Measurements from ENCODE around the gene GATD1. TPM values are rescaled to one million over a fixed set of nuclear protein-coding genes. Genes with fewer than 3 reads are reported as not detected.
"Not testable (repeated sequence)": the region's sequence is repeated elsewhere in the genome, so short reads cannot be mapped to it uniquely, and the experiment has no call there.

GATD1 gene
- total and polyA plus RNA-seq, 9 of the 15 experiments (the other 6 are each of a cell fraction or from before 2014, with no cell fraction given), result 2.8 to 144 (median 36.9) TPM

- FAIRE-seq; POLR2A ChIA-PET; H3K27ac ChIP-seq (ENCODE audit: extremely low read depth, low read depth, low read length); CTCF ChIA-PET (ENCODE audit: low intra/inter-chr PET ratio); H3K4me2 ChIP-seq (ENCODE audit: insufficient read depth, low read length); H3K36me3 ChIP-seq (ENCODE audit: control insufficient read depth, insufficient read depth, low read length); H2AFZ ChIP-seq (ENCODE audit: low read depth, low read length); H4K20me1 ChIP-seq (replicated peaks; ENCODE audit: control insufficient read depth, insufficient read depth, low read length); H3K9me1 ChIP-seq (ENCODE audit: control insufficient read depth, insufficient read depth, low read length); H3K9ac ChIP-seq (ENCODE audit: insufficient read depth in 1 of 2, low read depth in 2 of 2, low read length in 2 of 2); intact Hi-C loops (cut with micrococcal nuclease); H3K27me3 ChIP-seq (ENCODE audit: control insufficient read depth in 2 of 2, insufficient read depth in 2 of 2, low read length in 2 of 2); H3K9me3 ChIP-seq (replicated peaks; ENCODE audit: control insufficient read depth, insufficient read depth, low read depth, low read length); H3K4me3 ChIP-seq; H3K79me2 ChIP-seq (ENCODE audit: control insufficient read depth, insufficient read depth, low read length); DNase-seq (ENCODE audit: extremely low read depth in 1 of 4, low spot score in 3 of 4); BruUV-seq (replicated peaks); ATAC-seq; in situ Hi-C loops (cut with MboI): not testable (repeated sequence)
- peaks cover 7 to 18% of the 10 kb centered on the region in 2 experiments; a peak in 3 of 5 replicates for H3K4me1 ChIP-seq (replicated peaks in 1 of 2; ENCODE audit: control insufficient read depth in 2 of 2, insufficient read depth in 2 of 2, low read length in 2 of 2)
- 71% methylated on average over 9 of the region's 26 CpGs for WGBS (ENCODE audit: insufficient coverage, low coverage, missing lambda C conversion rate)
- TF ChIP-seq ZBTB33 (CRISPR knock-in tag; IDR thresholded peaks at IDR 0.05), result peak; percentile 97
These were observed 42.7 kb downstream of the GATD1 start for GRCh38 chr11:734541-734940.

- no peaks in the 10 kb centered on the region for H3K27me3 ChIP-seq (ENCODE audit: control insufficient read depth in 2 of 2, insufficient read depth in 2 of 2, low read length in 2 of 2)
- no peaks in the 10 kb centered on the region for H4K20me1 ChIP-seq (replicated peaks; ENCODE audit: control insufficient read depth, insufficient read depth, low read length)
- no peak overlapping the region for H2AFZ ChIP-seq (ENCODE audit: low read depth, low read length)
- ChIA-PET CTCF (ENCODE audit: low intra/inter-chr PET ratio) (no interaction called here), POLR2A (interaction anchor here (0.6 to 3.5 kb wide), 3 partner anchors 14 to 37 kb away, joined by 3 to 14 read pairs (median 6); partner anchors contain the start of gene TALDO1)
- H3K79me2 ChIP-seq (ENCODE audit: control insufficient read depth, insufficient read depth, low read length), result no peaks in the 10 kb centered on the region
- no peak overlapping the region for H3K27ac ChIP-seq (ENCODE audit: extremely low read depth, low read depth, low read length)
- FAIRE-seq, result no peak
- no peaks in the 10 kb centered on the region for H3K9me1 ChIP-seq (ENCODE audit: control insufficient read depth, insufficient read depth, low read length)
- no peak overlapping the region for H3K4me3 ChIP-seq
- BruUV-seq (replicated peaks), result no TSS peak
- H3K4me2 ChIP-seq (ENCODE audit: insufficient read depth, low read length), result no peak overlapping the region
- 37% methylated on average over 11 of the region's 20 CpGs for WGBS (ENCODE audit: insufficient coverage, low coverage, missing lambda C conversion rate)
- peak in 2 of 4 experiments; percentile 7 to 26 for DNase-seq (ENCODE audit: extremely low read depth in 1 of 4, low spot score in 3 of 4)
- H3K9ac ChIP-seq (ENCODE audit: insufficient read depth in 1 of 2, low read depth in 2 of 2, low read length in 2 of 2), result peak overlapping the region in 1 of 2 experiments; percentile 74; a peak in 2 of 4 replicates
- H3K36me3 ChIP-seq (ENCODE audit: control insufficient read depth, insufficient read depth, low read length), result no peaks in the 10 kb centered on the region
- no peaks in the 10 kb centered on the region for H3K9me3 ChIP-seq (replicated peaks; ENCODE audit: control insufficient read depth, insufficient read depth, low read depth, low read length)
- ATAC-seq, result no peak
- in situ Hi-C loops (cut with MboI), result no loop called here
- H3K4me1 ChIP-seq (replicated peaks in 1 of 2; ENCODE audit: control insufficient read depth in 2 of 2, insufficient read depth in 2 of 2, low read length in 2 of 2), result peaks cover 13 to 32% of the 10 kb centered on the region in 2 experiments; a peak in 4 of 5 replicates
- TF ChIP-seq PRPF4 (IDR thresholded peaks at IDR 0.05; ENCODE audit: insufficient read depth, low read depth, low read length, poor library complexity, severe bottlenecking), result no peak
- no peak for TF ChIP-seq MTA1 (IDR thresholded peaks at IDR 0.05; ENCODE audit: borderline replicate concordance)
- TF ChIP-seq NR2C2 (CRISPR knock-in tag; IDR thresholded peaks at IDR 0.05), result no peak
- TF ChIP-seq NR2C2 (tag; IDR thresholded peaks at IDR 0.05), result no peak
- TF ChIP-seq ZNF224 (CRISPR knock-in tag; IDR thresholded peaks at IDR 0.05), result no peak
- no peak for TF ChIP-seq AFF1 (IDR thresholded peaks at IDR 0.05; ENCODE audit: low read depth in 1 of 2, partially characterized antibody in 2 of 2)
- TF ChIP-seq HES1 (IDR thresholded peaks at IDR 0.05; ENCODE audit: low read depth), result no peak
- intact Hi-C loops (cut with micrococcal nuclease), result no loop called here
These were observed 44.2 kb downstream of the GATD1 start for GRCh38 chr11:733072-733471.

Measured in K562 (cell line).